Endothelial cell of umbilical vein (primary cell): ENCODE data around the gene TRABD.

ENCODE experiments used
- CTCF ChIP-seq, 2 donors: IDR thresholded peaks; 1 replicate in 1 of 2; 2 replicates in 1 of 2; pipeline ENCODE4 v1.5.1; 2011; ENCODE audit warnings: low read length in 2 of 2, mild to moderate bottlenecking in 2 of 2, moderate library complexity in 2 of 2, control low read depth in 1 of 2, inconsistent platforms in 1 of 2, low read depth in 1 of 2; ENCODE audit not compliant: insufficient read depth in 1 of 2; ENCODE audit errors: extremely low read depth in 1 of 2
- EZH2 ChIP-seq: IDR thresholded peaks from 2 replicates; pipeline ENCODE4 v1.6.1; 2012; ENCODE audit warnings: borderline replicate concordance, low read depth, mild to moderate bottlenecking, moderate library complexity, low read length, inconsistent platforms; ENCODE audit not compliant: severe bottlenecking
- POLR2A ChIP-seq: IDR thresholded peaks from 2 replicates; pipeline ENCODE4 v1.6.1; 2012; ENCODE audit warnings: low read depth, mild to moderate bottlenecking, control low read depth, low read length
- TF ChIP-seq, protein P1 (sequence below): IDR thresholded peaks from 2 replicates; pipeline ENCODE4 v1.6.1; 2011; ENCODE audit not compliant: insufficient read depth, insufficient read length

DNA sequence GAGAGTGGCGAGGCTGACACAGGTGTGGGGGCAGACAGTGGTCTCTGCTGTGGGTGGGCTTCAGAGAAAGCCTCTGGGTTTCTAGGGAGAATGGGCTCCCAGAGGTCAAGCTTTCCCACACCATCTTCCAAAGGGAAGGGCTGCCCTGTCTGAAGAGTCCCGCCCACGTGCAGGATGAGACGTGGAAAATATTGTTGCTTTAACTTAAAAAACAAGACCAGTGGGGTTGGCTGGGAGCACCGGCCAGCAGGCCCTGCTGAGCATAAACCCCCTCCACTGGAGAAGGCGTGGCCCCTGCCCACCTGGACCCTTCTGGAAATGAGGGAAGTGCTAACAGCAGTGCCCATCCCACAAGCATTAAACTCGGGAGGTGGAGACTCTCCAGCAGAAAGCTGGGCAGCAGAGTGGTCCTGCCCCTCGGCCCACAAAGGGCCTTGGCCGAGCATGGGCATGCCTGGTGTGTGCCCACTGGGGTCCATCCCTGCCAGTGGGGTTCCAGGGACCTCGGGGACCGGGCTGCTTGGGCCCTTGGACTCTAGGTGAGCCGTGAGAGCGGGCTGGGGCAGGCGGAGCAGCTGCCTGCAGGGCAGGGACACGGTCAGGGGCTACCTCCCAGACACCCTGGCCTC is 30.5 kb downstream of the TRABD start:
- TF ChIP-seq, protein P1, sequence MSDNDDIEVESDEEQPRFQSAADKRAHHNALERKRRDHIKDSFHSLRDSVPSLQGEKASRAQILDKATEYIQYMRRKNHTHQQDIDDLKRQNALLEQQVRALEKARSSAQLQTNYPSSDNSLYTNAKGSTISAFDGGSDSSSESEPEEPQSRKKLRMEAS, result no peak
- no peak for TF ChIP-seq CTCF (IDR thresholded peaks at IDR 0.05; ENCODE audit: extremely low read depth in 1 of 2, insufficient read depth in 1 of 2, low read depth in 1 of 2, low read length in 2 of 2)
- TF ChIP-seq POLR2A, result no peak
- TF ChIP-seq EZH2, result no peak
